HCT116 (cell line): ENCODE measurements around the gene GARIN5B. TPM values are rescaled to one million over a fixed set of nuclear protein-coding genes. Genes with fewer than 3 reads are reported as not detected.

Experiments used
- ATAC-seq: fragments of 200-7000 bp; cut with Tn5 transposase; 2 replicates; pipeline ENCODE4 v1.9.1; 2020; ENCODE audit warnings: mild to moderate bottlenecking, moderate library complexity
- BruUV-seq: library from RNA; stranded (reverse); fragments of 400-500 nt; replicated peaks from 2 replicates; lab custom pipeline; 2021; lab: Mats Ljungman, UMichigan
- CTCF ChIA-PET: fragments of 300-600 bp; sonication (Branson Sonifier 250); formaldehyde crosslinking; loops from one replicate; lab custom pipeline; 2021; ENCODE audit warnings: antibody characterized with exemption; lab: Charles Lee
- POLR2A ChIA-PET: fragments of 300-600, 350-600 bp; sonication (Branson Sonifier 250); formaldehyde crosslinking; loops from one replicate; lab custom pipeline; 2021; ENCODE audit warnings: antibody characterized with exemption; lab: Charles Lee
- RAD21 ChIA-PET, 2 experiments: fragments of 300-600 bp; sonication (Branson Sonifier 250); formaldehyde crosslinking; loops; one replicate each; lab custom pipeline; 2023; ENCODE audit warnings: low total read pairs in 2 of 2; ENCODE audit not compliant: uncharacterized antibody in 2 of 2, unreplicated experiment in 2 of 2, low non-redundant PET in 1 of 2; lab: Charles Lee
- DNase-seq: peaks from one replicate; pipeline ENCODE4 v3.0.0-alpha.2; 2010; ENCODE audit warnings: low read depth, low spot score
- H2AFZ ChIP-seq: fragments of 200-600 bp; shearing (Covaris generic), sonication (generic); 2 replicates; pipeline ENCODE4 v1.6.1; 2017; ENCODE audit warnings: low read depth, mixed run types, mixed read lengths, antibody characterized with exemption, low read length; ENCODE audit not compliant: poor library complexity, severe bottlenecking
- H3K27ac ChIP-seq: 2 replicates; pipeline ENCODE4 v1.5.1; 2012; ENCODE audit warnings: low read depth, low read length
- H3K27me3 ChIP-seq: fragments of 200-600 bp; sonication (generic); 2 replicates; pipeline ENCODE4 v1.6.1; 2016; ENCODE audit warnings: mixed run types, low read length, mixed read lengths; ENCODE audit not compliant: insufficient read depth
- H3K36me3 ChIP-seq, 2 experiments: fragments of 200-500 bp in 1 of 2; fragments of 200-600 bp in 1 of 2; sonication (Bioruptor generic) in 1 of 2; sonication (generic) in 1 of 2; 2 replicates each; pipeline versions ENCODE4 v1.5.1 to v1.6.1; 2014 to 2016; ENCODE audit warnings: low read length in 2 of 2, inconsistent platforms in 1 of 2, mixed read lengths in 1 of 2, mixed run types in 1 of 2; ENCODE audit not compliant: insufficient read depth in 2 of 2, control insufficient read depth in 1 of 2
- H3K4me1 ChIP-seq, 2 experiments: fragments of 200-600 bp in 1 of 2; sonication (generic) in 1 of 2; 2 replicates each; pipeline versions ENCODE4 v1.5.1 to v1.6.1; 2012 to 2017; ENCODE audit warnings: low read length in 2 of 2, inconsistent platforms in 1 of 2, mild to moderate bottlenecking in 1 of 2, mixed read lengths in 1 of 2, mixed run types in 1 of 2, moderate library complexity in 1 of 2; ENCODE audit not compliant: insufficient read depth in 2 of 2, control insufficient read depth in 1 of 2
- H3K4me2 ChIP-seq: fragments of 200-600 bp; sonication (generic); 2 replicates; pipeline ENCODE4 v1.6.1; 2017; ENCODE audit warnings: mixed run types, low read length, mixed read lengths
- H3K4me3 ChIP-seq, 2 experiments: fragments of 200-600 bp in 1 of 2; sonication (generic) in 1 of 2; replicated peaks in 1 of 2; 2 replicates each; pipeline ENCODE4 v1.5.1; 2011 to 2016; ENCODE audit warnings: low read length in 2 of 2, control low read depth in 1 of 2, low read depth in 1 of 2, mild to moderate bottlenecking in 1 of 2, mixed read lengths in 1 of 2, mixed run types in 1 of 2
- H3K79me2 ChIP-seq: fragments of 200-600 bp; sonication (generic); 2 replicates; pipeline ENCODE4 v1.6.1; 2017; ENCODE audit warnings: mild to moderate bottlenecking, mixed run types, low read length, moderate library complexity, mixed read lengths; ENCODE audit not compliant: insufficient read depth
- H3K9ac ChIP-seq: fragments of 200-600 bp; sonication (generic); 2 replicates; pipeline ENCODE4 v1.6.1; 2016; ENCODE audit warnings: low read length, mixed read lengths
- H3K9me2 ChIP-seq: fragments of 200-600 bp; sonication (generic), shearing (Covaris generic); 2 replicates; pipeline ENCODE4 v1.6.1; 2017; ENCODE audit warnings: mixed run types, mild to moderate bottlenecking, moderate library complexity; ENCODE audit not compliant: insufficient read depth
- H3K9me3 ChIP-seq, 2 experiments: fragments of 200-500 bp in 1 of 2; fragments of 200-600 bp in 1 of 2; sonication (Bioruptor generic) in 1 of 2; sonication (generic) in 1 of 2; 2 replicates each; pipeline ENCODE4 v1.6.1; 2014 to 2017; ENCODE audit warnings: low read length in 2 of 2, mixed read lengths in 2 of 2, inconsistent platforms in 1 of 2, low read depth in 1 of 2, mild to moderate bottlenecking in 1 of 2, mixed run types in 1 of 2, moderate library complexity in 1 of 2; ENCODE audit not compliant: control insufficient read depth in 1 of 2, insufficient read depth in 1 of 2
- H4K20me1 ChIP-seq: fragments of 200-600 bp; sonication (generic), shearing (Covaris generic); 2 replicates; pipeline ENCODE4 v1.6.1; 2017; ENCODE audit warnings: mixed run types, mild to moderate bottlenecking, moderate library complexity; ENCODE audit not compliant: insufficient read depth
- CBX3 ChIP-seq: IDR thresholded peaks from 2 replicates; pipeline ENCODE4 v1.6.1; 2012; ENCODE audit warnings: low read depth
- EGR1 ChIP-seq: IDR thresholded peaks from 2 replicates; pipeline ENCODE4 v1.6.1; 2012; ENCODE audit warnings: low read depth
- EZH2 ChIP-seq: fragments of 200-600 bp; sonication (generic); IDR thresholded peaks from 2 replicates; pipeline ENCODE4 v1.6.1; 2017; ENCODE audit warnings: antibody characterized with exemption, mixed run types
- REST ChIP-seq: IDR thresholded peaks from 2 replicates; pipeline ENCODE4 v1.6.1; 2012; ENCODE audit warnings: low read depth
- SP1 ChIP-seq: IDR thresholded peaks from 2 replicates; pipeline ENCODE4 v1.6.1; 2012; ENCODE audit warnings: low read depth
- intact Hi-C: fragments of 100-400 bp; cut with micrococcal nuclease; formaldehyde crosslinking; loops from 2 replicates; pipeline ENCODE4 v1.10.0; 2022
- total RNA-seq: library from RNA; stranded (reverse); gene quantifications from one replicate; pipeline ENCODE4 v1.2.1, GENCODE V29; 2021; ENCODE audit not compliant: unreplicated experiment
- TF ChIP-seq, protein P1 (sequence below), 3 experiments: fragments of 200-600 bp in 1 of 3; sonication (generic) in 1 of 3; IDR thresholded peaks in 2 of 3; conservative IDR thresholded peaks in 1 of 3; 2 replicates each; pipeline ENCODE4 v1.5.1; 2012 to 2017; ENCODE audit warnings: low read depth in 2 of 3, low read length in 2 of 3, antibody characterized with exemption in 1 of 3, borderline replicate concordance in 1 of 3, control low read depth in 1 of 3, mild to moderate bottlenecking in 1 of 3, mixed read lengths in 1 of 3, mixed run types in 1 of 3, moderate library complexity in 1 of 3; ENCODE audit not compliant: insufficient read depth in 1 of 3

GARIN5B gene
- total RNA-seq, 1 experiment from 2014 or later, result not detected

- no TSS peak for BruUV-seq
- CTCF ChIA-PET, result no interaction called here
- ATAC-seq (peak; percentile 71), DNase-seq (no peak)
- Histone ChIP-seq H3K9me2 (no peaks in the 10 kb centered on the region), H4K20me1 (no peaks in the 10 kb centered on the region), H3K27me3 (no peaks in the 10 kb centered on the region), H3K4me3 (peak overlapping the region; percentile 52 to 63), H3K4me1 (peaks cover 13 to 41% of the 10 kb centered on the region in 2 experiments; a peak in 3 of 4 replicates), H3K9me3 (no peaks in the 10 kb centered on the region), H3K9ac (peak overlapping the region; percentile 41), H3K27ac (no peak overlapping the region), H3K36me3 (no peaks in the 10 kb centered on the region), H2AFZ (no peak overlapping the region), H3K4me2 (peak overlapping the region; percentile 94), H3K79me2 (no peaks in the 10 kb centered on the region)
- intact Hi-C loops, result no loop called here
- POLR2A ChIA-PET, result interaction anchor here (1.9 to 2.1 kb wide), 2 partner anchors 20 to 31 kb away, joined by 6 to 7 read pairs; partner anchors contain the start of gene KMT5C
- RAD21 ChIA-PET, result no interaction called here
- TF ChIP-seq SP1, result no peak
- no peak for TF ChIP-seq REST
- TF ChIP-seq EZH2, result no peak
- TF ChIP-seq EGR1, result no peak
- TF ChIP-seq, protein P1, sequence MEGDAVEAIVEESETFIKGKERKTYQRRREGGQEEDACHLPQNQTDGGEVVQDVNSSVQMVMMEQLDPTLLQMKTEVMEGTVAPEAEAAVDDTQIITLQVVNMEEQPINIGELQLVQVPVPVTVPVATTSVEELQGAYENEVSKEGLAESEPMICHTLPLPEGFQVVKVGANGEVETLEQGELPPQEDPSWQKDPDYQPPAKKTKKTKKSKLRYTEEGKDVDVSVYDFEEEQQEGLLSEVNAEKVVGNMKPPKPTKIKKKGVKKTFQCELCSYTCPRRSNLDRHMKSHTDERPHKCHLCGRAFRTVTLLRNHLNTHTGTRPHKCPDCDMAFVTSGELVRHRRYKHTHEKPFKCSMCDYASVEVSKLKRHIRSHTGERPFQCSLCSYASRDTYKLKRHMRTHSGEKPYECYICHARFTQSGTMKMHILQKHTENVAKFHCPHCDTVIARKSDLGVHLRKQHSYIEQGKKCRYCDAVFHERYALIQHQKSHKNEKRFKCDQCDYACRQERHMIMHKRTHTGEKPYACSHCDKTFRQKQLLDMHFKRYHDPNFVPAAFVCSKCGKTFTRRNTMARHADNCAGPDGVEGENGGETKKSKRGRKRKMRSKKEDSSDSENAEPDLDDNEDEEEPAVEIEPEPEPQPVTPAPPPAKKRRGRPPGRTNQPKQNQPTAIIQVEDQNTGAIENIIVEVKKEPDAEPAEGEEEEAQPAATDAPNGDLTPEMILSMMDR (IDR thresholded peaks at IDR 0.05 in 2 of 3, conservative IDR thresholded peaks at IDR 0.05 in 1 of 3; ENCODE audit: borderline replicate concordance in 1 of 3, insufficient read depth in 1 of 3, low read depth in 2 of 3, low read length in 2 of 3), result no peak
- no peak for TF ChIP-seq CBX3
These were observed 6.7 kb upstream of the GARIN5B start for GRCh38 chr19:55369653-55370304.
